ENCODE data around the gene CDIP1. TPM values are rescaled to one million over a fixed set of nuclear protein-coding genes. Genes with fewer than 3 reads are reported as not detected.

The CDIP1 gene
- total RNA-seq, 1 donor from 2014 or later, result 36.4 TPM

DNA sequence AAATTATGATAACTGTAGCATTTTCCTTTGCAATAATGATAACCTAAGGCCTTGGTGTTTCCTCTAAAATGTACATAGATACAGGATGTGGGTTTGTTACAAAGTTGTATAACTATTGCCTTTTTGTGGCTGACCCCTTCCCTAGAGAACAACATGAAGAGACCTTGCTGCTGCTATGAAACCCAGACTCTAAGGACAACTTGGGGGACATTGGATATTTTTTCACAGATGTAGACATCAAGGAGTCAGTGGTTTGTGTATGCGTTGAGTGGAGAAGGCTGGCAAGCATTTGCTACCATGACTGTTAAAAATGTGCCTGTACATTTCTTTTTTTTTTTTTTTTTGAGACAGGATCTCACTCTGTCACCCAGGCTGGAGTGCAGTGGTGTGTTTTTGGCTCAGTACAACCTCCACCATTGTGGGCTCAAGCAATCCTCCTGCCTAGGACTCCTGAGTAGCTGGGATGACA lies 50.0 kb downstream of the CDIP1 start:
- Mint-ChIP-seq H3K4me3 (ENCODE audit: unreplicated experiment) (no peak overlapping the region), H3K27me3 (ENCODE audit: low read depth) (no peaks in the 10 kb centered on the region), H3K4me1 (ENCODE audit: low read depth) (peaks cover 16% of the 10 kb centered on the region), H3K9me3 (ENCODE audit: low read depth) (no peaks in the 10 kb centered on the region), H3K36me3 (ENCODE audit: low read depth) (peaks cover 5% of the 10 kb centered on the region), H3K27ac (ENCODE audit: unreplicated experiment) (peak overlapping the region; percentile 93)
- DNase-seq (ENCODE audit: low spot score), result no peak
- TF ChIP-seq, protein P1, sequence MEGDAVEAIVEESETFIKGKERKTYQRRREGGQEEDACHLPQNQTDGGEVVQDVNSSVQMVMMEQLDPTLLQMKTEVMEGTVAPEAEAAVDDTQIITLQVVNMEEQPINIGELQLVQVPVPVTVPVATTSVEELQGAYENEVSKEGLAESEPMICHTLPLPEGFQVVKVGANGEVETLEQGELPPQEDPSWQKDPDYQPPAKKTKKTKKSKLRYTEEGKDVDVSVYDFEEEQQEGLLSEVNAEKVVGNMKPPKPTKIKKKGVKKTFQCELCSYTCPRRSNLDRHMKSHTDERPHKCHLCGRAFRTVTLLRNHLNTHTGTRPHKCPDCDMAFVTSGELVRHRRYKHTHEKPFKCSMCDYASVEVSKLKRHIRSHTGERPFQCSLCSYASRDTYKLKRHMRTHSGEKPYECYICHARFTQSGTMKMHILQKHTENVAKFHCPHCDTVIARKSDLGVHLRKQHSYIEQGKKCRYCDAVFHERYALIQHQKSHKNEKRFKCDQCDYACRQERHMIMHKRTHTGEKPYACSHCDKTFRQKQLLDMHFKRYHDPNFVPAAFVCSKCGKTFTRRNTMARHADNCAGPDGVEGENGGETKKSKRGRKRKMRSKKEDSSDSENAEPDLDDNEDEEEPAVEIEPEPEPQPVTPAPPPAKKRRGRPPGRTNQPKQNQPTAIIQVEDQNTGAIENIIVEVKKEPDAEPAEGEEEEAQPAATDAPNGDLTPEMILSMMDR (IDR thresholded peaks at IDR 0.05), result no peak

DNA sequence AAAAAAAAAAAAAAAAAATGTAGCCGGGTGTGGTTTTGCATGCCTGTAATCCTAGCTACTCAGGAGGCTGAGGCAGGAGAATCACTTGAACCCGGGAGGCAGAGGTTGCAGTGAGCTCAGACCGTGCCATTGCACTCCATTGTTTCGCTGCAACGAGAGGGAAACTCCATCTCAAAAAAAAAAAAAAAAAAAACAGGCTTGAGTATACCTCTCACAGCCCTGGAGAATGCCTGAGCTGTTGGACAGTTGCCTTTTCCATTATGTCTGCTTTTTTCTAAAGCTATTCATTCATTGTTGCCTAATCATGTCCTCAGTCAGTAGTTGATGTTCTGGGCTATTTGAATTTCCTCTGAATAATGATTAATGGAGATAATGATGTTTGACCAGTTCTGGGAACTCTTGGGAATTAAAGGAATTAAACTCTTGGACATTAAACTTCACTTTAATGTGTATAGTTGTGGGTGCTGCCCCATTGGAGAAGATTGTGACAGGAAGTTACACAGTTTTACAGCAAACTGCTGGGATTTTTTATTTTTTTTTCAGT lies 50.5 kb downstream of the CDIP1 start:
- Mint-ChIP-seq H3K27ac (ENCODE audit: unreplicated experiment) (peak overlapping the region; percentile 93), H3K4me1 (ENCODE audit: low read depth) (peaks cover 16% of the 10 kb centered on the region), H3K36me3 (ENCODE audit: low read depth) (peaks cover 5% of the 10 kb centered on the region), H3K27me3 (ENCODE audit: low read depth) (no peaks in the 10 kb centered on the region), H3K9me3 (ENCODE audit: low read depth) (no peaks in the 10 kb centered on the region), H3K4me3 (ENCODE audit: unreplicated experiment) (no peak overlapping the region)
- no peak for DNase-seq (ENCODE audit: low spot score)
- TF ChIP-seq, protein P1 (IDR thresholded peaks at IDR 0.05), result no peak

DNA sequence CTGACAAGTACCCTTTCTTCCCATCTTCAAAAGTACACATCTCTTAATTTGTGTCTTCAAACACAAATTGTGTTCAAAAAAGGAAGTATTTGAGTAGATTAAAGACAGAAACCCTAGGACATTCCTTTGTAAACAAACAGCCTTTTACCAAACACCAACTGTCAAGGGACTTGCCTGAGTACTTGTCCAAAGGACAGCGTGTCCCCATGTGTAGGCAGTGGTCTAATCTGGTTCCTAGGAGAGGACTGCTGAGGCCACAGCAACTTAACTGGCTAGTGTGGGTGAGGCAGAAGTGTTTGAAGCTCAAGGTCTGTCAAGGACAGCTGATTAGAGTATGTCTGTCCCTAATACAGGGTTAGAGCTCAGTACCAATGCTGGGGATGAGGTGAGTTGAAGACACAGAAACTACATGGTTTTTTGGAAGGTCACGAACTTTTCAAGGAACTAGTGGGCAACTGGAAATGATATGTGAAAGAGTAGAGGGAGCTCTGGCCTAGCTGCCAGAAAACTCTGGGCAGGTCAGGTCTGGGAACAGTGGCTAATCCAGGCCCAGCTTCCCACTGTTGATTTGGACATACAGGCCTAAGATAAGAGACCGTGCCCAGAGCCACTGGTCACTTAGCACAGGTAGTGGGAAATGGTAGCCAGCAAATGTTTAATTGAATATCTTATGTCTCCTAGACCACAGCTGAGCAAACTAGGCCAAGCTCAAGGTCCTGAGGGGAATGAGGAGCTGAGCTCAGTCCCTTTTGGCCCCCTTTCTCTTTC lies 52.3 kb downstream of the CDIP1 start:
- TF ChIP-seq, protein P1 (IDR thresholded peaks at IDR 0.05), result no peak
- no peak overlapping the region for H3K4me3 Mint-ChIP-seq (ENCODE audit: unreplicated experiment)
- peaks cover 25% of the 10 kb centered on the region for H3K4me1 Mint-ChIP-seq (ENCODE audit: low read depth)
- H3K9me3 Mint-ChIP-seq (ENCODE audit: low read depth), result no peaks in the 10 kb centered on the region
- H3K36me3 Mint-ChIP-seq (ENCODE audit: low read depth), result peaks cover 5% of the 10 kb centered on the region
- no peak overlapping the region for H3K27ac Mint-ChIP-seq (ENCODE audit: unreplicated experiment)
- no peak for DNase-seq (ENCODE audit: low spot score)
- H3K27me3 Mint-ChIP-seq (ENCODE audit: low read depth), result no peaks in the 10 kb centered on the region

DNA sequence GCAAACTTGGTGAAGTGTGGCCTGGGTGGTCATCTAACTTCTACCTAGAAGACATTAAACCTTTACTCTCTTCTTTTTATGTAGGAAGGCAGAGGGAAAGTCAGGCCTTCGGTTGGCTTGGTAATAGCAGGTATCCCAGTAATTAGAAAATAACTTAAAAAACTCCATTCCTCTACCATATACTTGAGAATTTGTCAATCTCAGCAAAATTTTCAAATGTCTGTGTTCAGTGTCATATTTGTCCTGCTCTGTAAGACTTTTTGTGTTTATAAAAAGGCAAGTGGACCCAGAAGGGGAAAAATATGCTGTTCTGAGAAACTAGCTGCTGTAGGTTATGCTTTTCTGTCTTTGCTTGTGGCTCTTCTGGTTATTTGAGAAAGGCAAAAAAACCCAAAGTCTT lies 56.6 kb downstream of the CDIP1 start:
- Mint-ChIP-seq H3K36me3 (ENCODE audit: low read depth) (peaks cover 5% of the 10 kb centered on the region), H3K4me1 (ENCODE audit: low read depth) (peaks cover 23% of the 10 kb centered on the region), H3K9me3 (ENCODE audit: low read depth) (no peaks in the 10 kb centered on the region), H3K27me3 (ENCODE audit: low read depth) (no peaks in the 10 kb centered on the region), H3K4me3 (ENCODE audit: unreplicated experiment) (no peak overlapping the region), H3K27ac (ENCODE audit: unreplicated experiment) (peak overlapping the region; percentile 66)
- TF ChIP-seq, protein P1 (IDR thresholded peaks at IDR 0.05), result no peak
- no peak for DNase-seq (ENCODE audit: low spot score)

DNA sequence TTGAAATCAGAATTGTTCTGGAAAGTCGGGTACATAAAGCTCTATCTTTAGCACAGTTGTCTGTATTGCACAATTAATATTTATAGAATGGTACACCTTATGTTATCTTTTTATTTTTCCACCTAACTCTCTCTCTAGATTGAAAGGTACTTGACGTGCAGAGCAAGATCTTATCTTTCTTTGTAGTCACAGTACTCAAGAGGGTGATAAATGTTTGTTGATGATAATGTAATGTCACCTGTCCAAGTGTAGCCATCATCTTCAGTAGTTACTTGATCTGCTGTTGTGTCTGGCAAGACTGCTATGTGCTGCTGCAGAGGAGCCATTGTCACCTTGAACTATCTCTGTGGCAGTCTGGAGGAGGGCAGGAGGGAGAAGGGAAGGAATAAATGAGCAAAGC lies 57.0 kb downstream of the CDIP1 start:
- Mint-ChIP-seq H3K36me3 (ENCODE audit: low read depth) (peaks cover 5% of the 10 kb centered on the region), H3K4me3 (ENCODE audit: unreplicated experiment) (no peak overlapping the region), H3K27ac (ENCODE audit: unreplicated experiment) (peak overlapping the region; percentile 66), H3K27me3 (ENCODE audit: low read depth) (no peaks in the 10 kb centered on the region), H3K4me1 (ENCODE audit: low read depth) (peaks cover 24% of the 10 kb centered on the region), H3K9me3 (ENCODE audit: low read depth) (no peaks in the 10 kb centered on the region)
- no peak for DNase-seq (ENCODE audit: low spot score)
- TF ChIP-seq, protein P1 (IDR thresholded peaks at IDR 0.05), result no peak

Data from chondrocyte (in vitro differentiated cells).